HG02943 (cell line): Measurements from ENCODE around the gene TSPAN6.

ENCODE experiments used
- ATAC-seq: cut with Tn5 transposase; IDR thresholded peaks from one replicate; pipeline ENCODE4 v1.9.1; 2021; ENCODE audit warnings: mild to moderate bottlenecking, low read depth, moderate library complexity; ENCODE audit not compliant: unreplicated experiment

Gene TSPAN6

DNA sequence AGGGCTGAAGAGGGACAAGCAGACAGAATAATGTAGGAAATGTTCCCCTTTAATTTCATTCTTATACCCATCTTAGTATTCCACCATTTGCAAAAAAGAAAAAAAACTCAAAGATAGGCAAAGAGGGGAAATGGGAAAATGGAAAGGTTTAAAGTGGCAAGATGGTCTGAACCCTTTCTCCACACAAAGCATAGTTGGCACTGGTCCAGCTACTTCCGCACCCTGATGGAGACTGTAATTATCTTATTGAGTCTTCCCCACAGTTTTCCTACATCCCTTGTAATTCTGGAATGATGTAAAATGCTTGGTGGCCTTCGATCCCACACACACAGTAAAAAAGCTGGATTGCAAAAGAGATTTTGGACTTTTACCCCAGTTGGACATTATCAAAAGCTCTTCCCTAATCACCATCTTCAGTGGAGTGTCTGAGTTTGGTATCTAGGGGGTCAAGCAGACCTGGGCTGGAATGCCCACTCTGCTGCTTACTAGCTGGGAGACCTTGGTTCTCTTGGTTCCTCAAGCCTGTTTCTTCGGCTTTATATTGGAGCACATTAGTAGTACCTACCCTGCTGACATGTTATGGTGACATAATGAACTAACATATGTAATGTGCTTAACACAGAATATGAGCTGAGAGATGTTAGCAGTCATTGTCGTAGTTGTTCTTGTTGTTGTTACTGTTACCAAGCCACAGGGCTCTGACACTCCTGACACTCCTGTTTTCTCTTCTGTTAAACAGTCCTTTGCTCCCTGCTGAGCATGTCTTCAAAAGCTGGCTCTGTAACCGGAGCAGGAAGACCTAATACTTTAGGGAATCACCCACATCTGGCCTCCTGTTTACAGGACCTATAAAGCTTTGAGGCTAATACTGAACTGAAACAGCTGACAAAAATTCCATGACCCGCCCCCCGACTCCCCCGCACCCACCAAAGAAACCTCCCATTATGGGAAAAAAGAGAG is 12.1 kb upstream of the TSPAN6 start:
- ATAC-seq = no peak

DNA sequence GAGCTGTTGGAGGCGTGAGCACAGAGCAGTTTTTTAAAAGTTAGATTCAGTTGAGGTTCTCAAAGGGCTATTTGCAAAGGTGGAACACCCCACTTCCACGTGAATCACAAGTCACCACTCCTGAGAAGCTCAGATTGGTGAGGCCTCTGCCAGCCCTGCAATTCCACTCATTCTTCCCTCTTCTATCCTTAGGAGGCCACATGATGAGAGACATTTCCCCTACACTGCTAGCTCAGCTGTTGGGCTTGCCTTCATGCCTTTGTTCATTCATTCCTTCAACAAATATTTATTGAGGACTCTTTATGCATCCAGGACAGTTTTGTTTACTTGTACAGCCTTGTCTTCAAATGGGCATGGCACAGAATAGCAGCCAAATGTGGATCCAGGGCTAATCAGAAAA is 11.1 kb upstream of the TSPAN6 start:
- no peak for ATAC-seq

DNA sequence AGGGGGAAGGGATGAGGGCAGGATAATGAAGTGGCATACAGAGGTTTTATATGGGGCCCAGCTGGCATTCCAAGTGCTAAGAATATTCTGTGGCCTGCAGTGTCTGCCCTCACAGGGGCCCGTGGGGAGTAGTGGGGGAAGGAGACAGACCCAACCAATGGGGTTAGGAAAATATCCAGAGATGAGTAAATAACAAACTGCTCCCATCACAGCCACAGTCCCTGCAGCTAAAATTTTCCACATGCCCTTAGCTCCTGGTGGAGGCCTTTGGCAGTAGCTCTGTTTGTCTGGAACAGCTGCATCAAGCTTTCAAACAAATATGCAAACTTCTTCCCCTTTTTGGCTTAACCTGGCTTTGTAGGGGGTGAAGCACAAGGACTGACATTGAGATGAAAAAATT is 10.5 kb upstream of the TSPAN6 start:
- ATAC-seq = no peak

DNA sequence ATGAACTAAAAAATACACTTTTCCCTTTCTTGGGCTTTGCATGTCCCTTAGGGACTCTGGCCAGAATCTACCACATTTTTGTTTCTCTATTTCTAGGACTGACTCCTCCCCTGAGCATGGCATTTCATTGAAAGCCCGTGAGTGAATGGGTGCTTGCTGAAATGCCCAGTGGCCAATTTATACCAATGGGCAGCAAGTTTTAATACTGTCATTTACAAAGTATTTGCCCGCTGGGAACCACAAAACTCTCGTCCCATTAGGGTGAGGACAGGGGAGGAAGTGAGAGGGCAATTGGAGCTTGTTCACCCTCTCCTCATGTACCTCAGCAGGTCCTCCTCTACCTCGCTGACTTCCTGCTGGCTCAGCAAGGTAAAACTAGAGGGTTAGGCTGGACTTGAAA is 8.5 kb upstream of the TSPAN6 start:
- no peak for ATAC-seq

DNA sequence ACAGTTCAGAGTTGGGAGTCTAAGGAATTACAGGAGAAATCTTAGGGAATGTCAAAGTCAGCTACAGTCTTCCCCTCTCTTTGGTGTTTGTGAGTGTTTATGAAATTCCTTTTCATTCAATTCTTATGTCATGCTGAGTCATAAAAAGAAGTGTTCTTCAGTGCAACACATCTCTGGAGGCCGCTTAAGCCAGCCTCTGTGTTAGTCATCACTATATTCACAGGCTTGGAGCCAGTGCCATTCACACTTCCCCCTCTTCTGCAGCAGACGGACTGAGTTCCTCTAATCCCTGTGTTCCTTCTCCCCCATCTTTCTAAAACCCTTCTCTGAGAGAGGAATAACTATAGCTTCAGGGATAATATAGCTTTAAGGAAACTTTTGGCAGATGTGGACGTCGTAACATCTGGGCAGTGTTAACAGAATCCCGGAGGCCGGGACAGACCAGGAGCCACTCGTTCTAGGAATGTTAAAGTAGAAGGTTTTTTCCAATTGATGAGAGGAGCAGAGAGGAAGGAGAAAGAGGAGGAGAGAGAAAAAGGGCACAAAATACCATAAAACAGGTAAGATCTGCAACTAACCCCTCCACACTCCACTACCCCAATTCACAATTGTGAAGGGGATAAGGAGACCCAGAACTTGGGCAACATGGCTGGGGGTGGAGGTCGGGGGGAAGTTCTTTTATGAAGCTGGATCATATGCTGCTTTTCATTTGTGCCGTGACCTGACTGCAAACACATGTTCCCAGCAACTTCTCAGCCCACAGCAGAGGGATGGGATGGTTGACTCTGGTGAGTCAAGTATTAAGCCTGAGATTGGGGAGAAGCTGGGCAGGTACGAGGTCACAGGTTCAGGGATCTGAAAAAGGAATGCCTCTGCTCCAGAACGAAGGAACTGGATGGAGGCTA is 7.6 kb upstream of the TSPAN6 start, which contains the start of gene SRPX2:
Gene SRPX2, plus strand, starts transcription at position 244 of the 905 bp plus-strand sequence. CDS start 2,124 bp downstream, outside the sequence.
- no peak for ATAC-seq

DNA sequence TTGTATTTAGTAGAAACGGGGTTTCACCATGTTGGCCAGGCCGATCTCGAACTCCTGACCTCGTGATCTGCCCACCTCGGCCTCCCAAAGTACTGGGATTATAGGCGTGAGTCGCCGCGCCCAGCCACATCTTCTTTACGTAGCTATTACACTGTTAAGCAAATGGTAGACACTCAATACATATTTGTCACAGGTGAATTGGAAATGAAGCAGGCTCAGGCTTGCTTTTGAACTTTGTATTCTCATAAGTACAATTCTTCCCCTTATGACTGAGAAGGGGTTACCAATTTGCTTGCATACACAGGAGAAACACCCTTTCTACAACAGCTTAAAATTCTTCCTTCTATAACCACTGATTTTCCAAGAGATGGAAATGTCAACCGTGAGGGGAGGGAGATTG is 6.6 kb upstream of the TSPAN6 start:
- ATAC-seq = no peak

DNA sequence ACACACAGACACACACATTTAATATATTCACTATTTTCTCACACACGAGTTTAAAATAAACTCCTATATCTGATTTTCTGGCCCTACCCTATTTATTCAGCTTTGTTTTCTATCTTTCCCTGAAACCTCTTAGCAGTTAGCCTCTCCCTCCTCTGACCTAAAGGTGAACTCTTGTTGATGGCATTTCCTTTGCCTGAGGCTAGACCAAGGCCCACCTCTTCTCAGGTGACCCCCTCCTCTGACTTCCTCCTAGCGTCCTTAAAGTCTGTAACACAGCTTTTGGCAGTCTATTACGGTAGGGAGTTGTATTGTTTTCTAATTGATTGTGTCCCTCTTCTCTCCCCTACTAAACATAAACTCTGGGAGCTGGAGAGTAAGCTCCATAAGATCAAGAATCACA is 5.7 kb upstream of the TSPAN6 start:
- no peak for ATAC-seq

DNA sequence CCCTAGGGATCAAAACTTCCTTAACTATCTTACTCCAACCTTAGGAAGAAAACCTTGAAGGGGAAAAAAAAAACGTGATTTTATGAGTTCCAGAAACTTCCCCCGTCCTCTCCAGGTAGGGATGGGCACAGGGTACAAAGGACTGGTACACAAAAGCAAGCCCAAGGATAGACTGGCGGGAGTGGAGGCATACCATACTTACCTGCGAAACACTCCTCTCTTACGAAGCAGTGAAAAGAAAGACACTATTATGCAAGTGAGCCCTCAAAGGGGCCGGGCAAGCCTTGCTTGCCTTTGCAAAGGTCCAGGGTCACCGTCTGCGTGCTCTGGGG is 651 bp downstream of the TSPAN6 start:
- no peak for ATAC-seq

DNA sequence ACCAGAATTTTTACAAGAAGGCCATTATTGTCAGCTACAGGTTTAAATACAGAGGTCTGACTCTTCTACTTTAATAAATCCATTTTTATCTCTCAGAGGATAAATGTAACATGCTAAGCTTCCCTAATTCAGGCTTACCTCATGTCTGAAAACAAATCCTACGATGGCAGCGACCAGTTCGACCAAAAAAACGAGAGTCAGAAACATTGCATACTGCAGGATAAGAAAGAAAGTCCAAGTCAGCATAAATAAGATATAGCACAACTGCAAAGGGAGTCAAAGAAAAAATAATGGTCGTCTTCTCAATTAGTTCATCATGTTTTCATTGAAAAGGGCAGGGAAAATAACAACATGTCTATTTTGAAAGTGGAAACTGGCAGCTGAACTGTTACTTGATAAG is 1.6 kb downstream of the TSPAN6 start:
- no peak for ATAC-seq

DNA sequence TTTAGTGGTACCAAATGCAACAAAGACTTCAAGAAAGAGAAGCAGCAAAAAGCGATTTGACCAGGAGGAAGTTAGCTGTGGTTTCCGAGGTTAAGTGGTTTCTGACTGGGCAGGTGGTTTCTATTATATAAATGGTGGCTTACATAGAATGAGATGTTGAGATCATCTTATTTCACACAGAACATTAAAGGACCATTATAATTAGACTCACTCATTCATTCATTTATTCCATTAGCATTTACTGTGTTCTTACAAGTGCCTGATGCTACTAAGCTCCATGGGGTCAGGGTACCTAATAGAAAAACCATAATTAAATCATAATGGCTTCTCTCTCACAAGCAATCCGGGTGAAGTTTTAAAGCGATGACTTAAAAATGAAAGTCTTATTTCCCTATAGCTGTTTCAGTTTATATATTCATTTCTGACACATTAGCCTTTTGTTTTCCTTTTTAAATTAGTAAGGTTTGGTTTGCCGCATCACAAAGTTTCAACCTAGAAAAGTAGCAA is 10.6 kb downstream of the TSPAN6 start:
- ATAC-seq = peak; percentile 93

DNA sequence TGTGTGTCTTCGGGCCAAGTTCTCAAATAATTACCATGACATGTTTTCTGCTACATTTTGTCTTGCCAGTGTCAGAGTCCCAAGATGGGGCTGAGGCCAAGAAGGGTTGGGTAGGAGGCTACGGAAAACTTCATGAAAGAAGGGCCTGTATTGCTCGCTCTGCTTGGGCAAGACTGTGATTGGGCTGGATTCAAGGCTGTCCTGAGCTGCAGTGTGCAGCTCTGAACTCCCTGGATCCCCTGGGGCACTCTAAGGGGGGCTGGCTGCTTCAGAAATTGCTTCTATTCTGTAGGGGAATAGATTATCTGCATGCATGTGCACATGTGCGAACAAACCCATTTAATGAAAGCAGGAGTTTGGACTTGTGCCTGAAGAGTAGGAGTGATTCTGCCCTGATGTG is 13.6 kb downstream of the TSPAN6 start:
- no peak for ATAC-seq

DNA sequence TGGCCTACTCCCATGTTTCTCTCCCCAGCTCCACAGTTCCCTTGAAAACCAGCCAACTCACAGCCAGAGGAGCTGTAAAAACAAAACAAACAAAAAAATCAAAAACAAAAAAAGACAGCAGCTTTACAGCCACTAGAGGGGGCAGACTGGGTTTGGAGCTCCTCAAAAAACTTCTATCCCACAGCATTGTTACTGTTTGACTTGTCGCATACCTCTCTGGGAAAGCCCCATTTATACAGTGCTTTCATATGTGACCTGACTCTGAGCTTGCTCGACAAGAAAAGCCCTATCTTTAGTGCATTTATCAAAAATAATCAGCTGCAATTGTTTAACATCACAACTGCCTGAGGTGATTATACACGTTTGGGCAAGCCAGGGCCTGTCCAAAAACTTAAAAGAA is 21.6 kb downstream of the TSPAN6 start:
- peak; percentile 91 for ATAC-seq

DNA sequence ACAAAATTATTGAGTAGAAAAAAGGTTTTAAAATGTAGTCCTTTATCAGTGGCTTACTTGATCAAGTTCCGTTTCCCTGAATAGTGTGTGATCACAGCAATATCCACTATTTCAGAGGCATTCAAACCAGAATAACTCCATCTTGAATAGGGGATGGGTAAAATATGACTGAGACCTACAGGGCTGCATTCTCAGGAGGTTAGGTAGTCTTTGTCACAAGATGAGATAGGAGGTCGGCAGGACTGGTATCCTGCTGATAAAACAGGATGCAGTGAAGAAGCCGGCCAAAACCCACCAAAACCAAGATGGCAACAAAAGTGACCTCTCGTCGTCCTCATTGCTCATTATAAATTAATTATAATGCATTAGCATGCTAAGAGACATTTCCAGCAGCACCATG is 24.7 kb downstream of the TSPAN6 start:
- ATAC-seq = no peak

DNA sequence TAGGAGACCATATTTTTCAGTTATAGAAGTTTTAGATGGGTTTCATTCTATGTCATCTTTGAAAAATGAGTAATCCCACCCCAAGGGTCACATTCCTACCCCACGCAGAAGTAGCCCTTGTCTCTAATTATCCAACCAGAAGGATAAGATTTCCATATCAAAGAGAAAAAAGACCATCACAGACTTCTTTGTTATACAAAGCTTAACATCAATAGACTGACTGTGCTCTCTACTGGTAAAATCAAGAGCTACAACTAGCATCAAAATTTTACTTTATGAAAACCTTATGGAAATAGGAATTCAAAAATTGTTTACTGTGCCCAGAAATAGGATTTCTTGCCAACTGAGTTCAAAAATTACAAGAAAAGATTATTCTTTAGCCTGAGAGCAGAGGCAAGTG is 27.0 kb downstream of the TSPAN6 start:
- no peak for ATAC-seq

DNA sequence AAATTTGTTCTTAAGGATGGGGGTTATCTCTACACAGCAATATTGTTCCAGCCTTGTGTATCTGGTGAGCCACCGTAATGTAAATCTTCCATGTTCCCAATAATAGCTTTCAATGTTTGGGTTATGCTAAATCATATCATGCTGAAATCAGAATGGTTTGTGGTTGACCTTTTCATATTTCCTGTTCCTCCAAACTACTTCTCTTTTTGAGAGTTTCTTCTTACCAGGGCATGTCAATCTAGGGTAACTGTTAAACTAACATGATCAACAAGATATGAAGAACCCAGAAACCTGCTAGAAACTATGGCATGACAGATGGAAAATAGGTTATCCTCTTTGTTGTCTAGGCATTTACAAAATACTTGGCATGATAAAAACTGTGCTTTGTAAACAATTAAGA is 29.9 kb downstream of the TSPAN6 start:
- no peak for ATAC-seq

DNA sequence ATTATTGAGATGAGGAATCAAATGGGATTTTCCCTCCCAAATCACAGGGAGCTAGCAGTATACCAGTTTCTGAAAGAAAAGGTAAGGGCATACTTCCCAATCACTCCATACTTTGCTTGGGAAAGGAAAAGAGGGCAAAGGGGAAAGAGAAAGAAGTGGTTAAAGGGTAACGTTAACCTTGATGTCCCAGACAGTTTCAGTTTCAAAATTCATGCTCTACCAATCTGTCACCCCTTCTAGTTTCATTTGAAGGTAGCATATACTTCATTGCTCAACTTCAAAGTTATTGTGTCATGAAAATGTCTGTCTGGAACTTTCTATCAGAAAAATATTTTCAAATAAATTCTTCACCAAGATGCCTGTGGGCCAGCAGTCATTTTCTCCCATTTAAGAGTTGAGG is 35.8 kb downstream of the TSPAN6 start:
- no peak for ATAC-seq

DNA sequence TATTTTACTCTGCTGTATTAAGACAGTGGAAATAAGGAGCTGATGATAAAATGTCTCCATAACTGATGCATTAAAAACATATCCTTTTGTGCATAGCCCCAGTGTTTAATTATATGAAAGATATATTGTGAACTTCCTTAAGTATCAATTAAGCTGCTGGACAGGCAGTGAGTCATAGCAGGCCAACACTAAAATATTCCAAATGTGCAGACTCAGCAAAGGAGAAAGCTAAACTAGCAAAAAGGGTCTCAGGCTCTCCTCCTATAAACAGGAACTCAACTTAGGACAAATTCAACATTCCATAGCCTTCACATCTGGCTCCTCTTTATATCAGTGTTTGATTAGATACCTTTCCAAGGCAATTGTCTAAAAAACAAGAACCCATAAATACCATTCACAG is 36.3 kb downstream of the TSPAN6 start:
- no peak for ATAC-seq

DNA sequence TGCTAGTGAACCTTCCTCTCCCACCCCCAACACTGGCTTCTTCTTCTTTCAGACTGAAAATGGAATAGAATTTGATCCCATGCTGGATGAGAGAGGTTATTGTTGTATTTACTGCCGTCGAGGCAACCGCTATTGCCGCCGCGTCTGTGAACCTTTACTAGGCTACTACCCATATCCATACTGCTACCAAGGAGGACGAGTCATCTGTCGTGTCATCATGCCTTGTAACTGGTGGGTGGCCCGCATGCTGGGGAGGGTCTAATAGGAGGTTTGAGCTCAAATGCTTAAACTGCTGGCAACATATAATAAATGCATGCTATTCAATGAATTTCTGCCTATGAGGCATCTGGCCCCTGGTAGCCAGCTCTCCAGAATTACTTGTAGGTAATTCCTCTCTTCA is 37.1 kb downstream of the TSPAN6 start:
- ATAC-seq = no peak

DNA sequence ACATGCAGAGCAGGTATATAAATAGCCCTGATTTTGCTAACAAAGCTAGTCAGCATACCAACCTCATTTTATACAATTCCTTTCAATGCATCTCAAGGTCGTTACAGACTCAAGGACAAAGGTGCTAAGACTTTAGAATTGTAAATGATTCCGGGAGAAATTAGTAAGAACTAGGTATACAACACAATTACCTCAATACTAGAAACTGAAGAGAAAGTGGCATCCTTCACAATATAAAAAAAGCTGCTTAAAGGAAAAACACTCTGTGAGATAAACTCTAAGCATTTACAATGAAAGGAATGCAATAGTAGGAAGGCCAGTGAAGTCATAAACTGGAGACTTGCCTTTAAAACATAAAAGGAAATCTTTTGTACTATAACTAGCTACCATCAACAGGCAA is 40.0 kb downstream of the TSPAN6 start:
- no peak for ATAC-seq

DNA sequence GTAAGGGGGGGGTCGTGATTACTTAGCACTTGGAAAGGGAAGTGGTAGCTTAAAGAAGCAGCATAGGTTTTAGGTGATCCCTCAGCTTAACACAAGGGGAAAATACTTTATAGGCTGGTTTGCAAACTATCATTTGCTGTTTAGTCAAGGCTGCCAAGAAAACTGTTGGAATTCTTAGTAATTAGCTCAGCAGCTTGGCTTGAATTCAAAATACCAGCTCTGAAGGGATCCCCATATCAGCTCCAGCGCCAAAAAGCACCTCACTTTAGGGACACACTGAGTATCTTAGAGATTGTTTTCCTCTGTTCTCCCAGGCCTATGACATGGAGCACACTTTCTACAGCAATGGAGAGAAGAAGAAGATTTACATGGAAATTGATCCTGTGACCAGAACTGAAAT is 43.0 kb downstream of the TSPAN6 start:
- no peak for ATAC-seq

DNA sequence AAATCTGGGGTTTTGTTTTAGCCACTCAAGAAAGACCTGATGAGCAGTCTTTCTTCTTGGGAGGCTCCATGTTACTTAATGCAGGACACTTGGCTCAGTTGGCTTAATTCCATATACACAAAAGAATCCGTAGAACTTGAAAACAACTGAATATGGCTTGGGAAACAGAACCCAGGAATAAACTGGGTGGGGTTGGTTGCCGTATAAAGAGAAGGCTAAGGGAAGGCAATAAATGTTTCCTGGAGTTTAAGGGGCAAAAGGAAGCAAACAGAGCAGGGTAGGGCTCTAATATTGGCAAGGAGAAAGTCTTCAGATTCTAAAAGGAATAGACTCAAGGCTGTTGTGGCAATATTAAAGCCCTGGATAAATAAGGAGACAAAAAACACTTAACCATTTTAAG is 43.5 kb downstream of the TSPAN6 start:
- ATAC-seq = no peak
